ENCODE measurements around the gene CALHM3. TPM values are rescaled to one million over a fixed set of nuclear protein-coding genes. Genes with fewer than 3 reads are reported as not detected.

Gene CALHM3
- total RNA-seq, 2 experiments from 2014 or later = not detected

GRCh38 chr10:103474077-103474476 lies 5.0 kb downstream of the CALHM3 start:
- no peak overlapping the region for H3K4me3 ChIP-seq (ENCODE audit: low read depth, low read length, poor library complexity, severe bottlenecking)
- H3K9me3 ChIP-seq (ENCODE audit: low read length) = no peaks in the 10 kb centered on the region
- no peak overlapping the region for H2AFZ ChIP-seq (ENCODE audit: low read length)
- no peaks in the 10 kb centered on the region for H3K79me2 ChIP-seq (ENCODE audit: insufficient read depth, low read depth, low read length)
- no peak overlapping the region for H3K27ac ChIP-seq (ENCODE audit: low read depth, low read length, poor library complexity, severe bottlenecking)
- ChIA-PET CTCF (ENCODE audit: unreplicated experiment) (no interaction called here), POLR2A (interaction anchor here (0.5 kb wide), 1 partner anchor 11 kb away, joined by 3 read pairs; no protein-coding TSS in a partner anchor)
- no TSS peak for BruUV-seq (replicated peaks)
- no peak overlapping the region for H3K4me2 ChIP-seq (ENCODE audit: low read length)
- no peaks in the 10 kb centered on the region for H4K20me1 ChIP-seq (ENCODE audit: insufficient read depth, low read length)
- no peaks in the 10 kb centered on the region for H3K9me2 ChIP-seq (ENCODE audit: insufficient read depth, low read length)
- no peak for DNase-seq (ENCODE audit: low spot score)
- no peaks in the 10 kb centered on the region for H3K36me3 ChIP-seq (ENCODE audit: insufficient read depth, low read length)
- H3K4me1 ChIP-seq (ENCODE audit: insufficient read depth, low read length, poor library complexity, severe bottlenecking) = peaks cover 73% of the 10 kb centered on the region
- intact Hi-C loops (cut with micrococcal nuclease; ENCODE audit: unreplicated experiment) = no loop called here
- TF ChIP-seq EZH2phosphoT487 (IDR thresholded peaks at IDR 0.05; ENCODE audit: borderline replicate concordance, low read depth, low read length) (no peak), CTCF (conservative IDR thresholded peaks at IDR 0.05; ENCODE audit: low read length) (no peak)

DNA sequence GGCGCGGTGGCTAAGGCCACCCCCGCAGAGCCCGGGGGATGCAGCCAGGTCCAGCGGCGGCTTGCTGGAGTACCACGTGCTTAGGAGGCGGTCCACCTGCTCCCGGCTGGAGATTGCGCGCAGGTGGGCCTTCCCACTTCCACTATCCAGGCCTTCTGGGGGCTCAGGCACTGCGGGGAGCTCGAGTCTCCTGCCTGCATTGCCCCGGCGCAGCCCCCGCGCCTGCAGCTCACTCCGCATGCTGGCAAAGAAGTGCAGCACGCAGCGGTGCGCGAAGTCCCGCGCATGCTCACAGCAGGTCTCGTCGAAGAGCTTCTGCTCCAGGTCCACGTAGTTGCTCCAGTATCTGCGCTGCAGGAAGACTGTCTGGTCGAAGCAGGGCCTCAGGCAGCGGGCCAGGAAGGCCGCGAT lies 5.8 kb downstream of the CALHM3 start:
- H3K9me3 ChIP-seq (ENCODE audit: low read length) = no peaks in the 10 kb centered on the region
- no peak overlapping the region for H2AFZ ChIP-seq (ENCODE audit: low read length)
- ChIA-PET CTCF (ENCODE audit: unreplicated experiment) (no interaction called here), POLR2A (interaction anchor here (0.7 kb wide), 1 partner anchor 36 kb away, joined by 3 read pairs; no protein-coding TSS in a partner anchor)
- no TSS peak for BruUV-seq (replicated peaks)
- no peak overlapping the region for H3K27ac ChIP-seq (ENCODE audit: low read depth, low read length, poor library complexity, severe bottlenecking)
- H3K4me2 ChIP-seq (ENCODE audit: low read length) = no peak overlapping the region
- no peaks in the 10 kb centered on the region for H3K36me3 ChIP-seq (ENCODE audit: insufficient read depth, low read length)
- intact Hi-C loops (cut with micrococcal nuclease; ENCODE audit: unreplicated experiment) = no loop called here
- H4K20me1 ChIP-seq (ENCODE audit: insufficient read depth, low read length) = no peaks in the 10 kb centered on the region
- H3K79me2 ChIP-seq (ENCODE audit: insufficient read depth, low read depth, low read length) = no peaks in the 10 kb centered on the region
- no peaks in the 10 kb centered on the region for H3K9me2 ChIP-seq (ENCODE audit: insufficient read depth, low read length)
- peaks cover 76% of the 10 kb centered on the region for H3K4me1 ChIP-seq (ENCODE audit: insufficient read depth, low read length, poor library complexity, severe bottlenecking)
- DNase-seq (ENCODE audit: low spot score) = no peak
- H3K4me3 ChIP-seq (ENCODE audit: low read depth, low read length, poor library complexity, severe bottlenecking) = no peak overlapping the region
- TF ChIP-seq EZH2phosphoT487 (IDR thresholded peaks at IDR 0.05; ENCODE audit: borderline replicate concordance, low read depth, low read length) = no peak
- TF ChIP-seq CTCF (conservative IDR thresholded peaks at IDR 0.05; ENCODE audit: low read length) = no peak

DNA sequence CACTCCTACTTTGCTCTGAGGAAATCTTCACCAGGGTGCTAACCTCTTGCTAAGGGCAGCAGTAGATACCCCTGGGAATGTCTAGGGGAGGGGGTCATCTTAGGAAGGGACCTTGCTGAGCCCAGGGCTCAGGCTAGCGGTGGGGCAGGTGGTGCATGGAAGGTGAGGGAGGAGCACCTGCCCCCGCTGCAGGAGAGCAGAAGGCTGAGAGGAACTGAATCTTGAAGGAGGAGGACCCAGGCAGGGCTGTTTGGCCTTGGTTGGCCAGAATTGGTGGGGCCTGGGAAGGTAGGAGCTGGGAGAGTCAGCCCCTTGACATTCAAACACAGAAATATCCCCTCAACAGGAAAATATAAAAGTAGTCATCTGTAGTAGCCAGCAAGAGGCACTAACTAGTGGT lies 7.0 kb downstream of the CALHM3 start:
- no peaks in the 10 kb centered on the region for H3K9me3 ChIP-seq (ENCODE audit: low read length)
- TF ChIP-seq EZH2phosphoT487 (IDR thresholded peaks at IDR 0.05; ENCODE audit: borderline replicate concordance, low read depth, low read length) (no peak), CTCF (conservative IDR thresholded peaks at IDR 0.05; ENCODE audit: low read length) (no peak)
- ChIA-PET CTCF (ENCODE audit: unreplicated experiment) (interaction anchor here (0.5 to 0.6 kb wide), 2 partner anchors 56 to 58 kb away, joined by 3 read pairs; no protein-coding TSS in a partner anchor), POLR2A (interaction anchor here (0.7 to 1.1 kb wide), 4 partner anchors 9 to 289 kb away, joined by 3 to 4 read pairs (median 3); no protein-coding TSS in a partner anchor)
- peak overlapping the region; percentile 13; the same call in 1 of the 2 replicates for H2AFZ ChIP-seq (ENCODE audit: low read length)
- H3K4me2 ChIP-seq (ENCODE audit: low read length) = peak overlapping the region; percentile 72
- BruUV-seq (replicated peaks) = no TSS peak
- H3K4me3 ChIP-seq (ENCODE audit: low read depth, low read length, poor library complexity, severe bottlenecking) = peak overlapping the region; percentile 55
- no peaks in the 10 kb centered on the region for H4K20me1 ChIP-seq (ENCODE audit: insufficient read depth, low read length)
- peak; percentile 71 for DNase-seq (ENCODE audit: low spot score)
- H3K27ac ChIP-seq (ENCODE audit: low read depth, low read length, poor library complexity, severe bottlenecking) = peak overlapping the region; percentile 91
- no peaks in the 10 kb centered on the region for H3K36me3 ChIP-seq (ENCODE audit: insufficient read depth, low read length)
- peaks cover 77% of the 10 kb centered on the region for H3K4me1 ChIP-seq (ENCODE audit: insufficient read depth, low read length, poor library complexity, severe bottlenecking)
- H3K79me2 ChIP-seq (ENCODE audit: insufficient read depth, low read depth, low read length) = no peaks in the 10 kb centered on the region
- intact Hi-C loops (cut with micrococcal nuclease; ENCODE audit: unreplicated experiment) = no loop called here
- H3K9me2 ChIP-seq (ENCODE audit: insufficient read depth, low read length) = no peaks in the 10 kb centered on the region
